Activated T-helper 1 cell treated with Interleukin-2 at 50 U/mL for 16 hours (primary cell): Measurements from ENCODE around the gene CCT7.
A peak's percentile ranks its signal among the peaks of the same experiment; 100 is the strongest.

Source experiments
- DNase-seq: peaks from one replicate; pipeline ENCODE4 v3.0.0-alpha.2; 2020; ENCODE audit warnings: low read depth

The CCT7 gene

GRCh38 chr2:73225513-73226360, 8.4 kb upstream of the CCT7 start:
- no peak for DNase-seq

- no peak for DNase-seq
These were observed 7.0 kb upstream of the CCT7 start for GRCh38 chr2:73227086-73227485.

GRCh38 chr2:73228631-73229030, 5.5 kb upstream of the CCT7 start:
- no peak for DNase-seq

- DNase-seq, result no peak
These were observed 1.5 kb upstream of the CCT7 start for GRCh38 chr2:73232403-73233153.

GRCh38 chr2:73233154-73233931, 765 bp upstream of the CCT7 start, which contains the start of gene PRADC1:
Gene PRADC1, minus strand, starts transcription at chr2:73233239. Its CDS starts 79 bp downstream, at chr2:73233160.
- DNase-seq, result peak; percentile 88

GRCh38 chr2:73235315-73236028, 1.4 kb downstream of the CCT7 start:
- no peak for DNase-seq

- no peak for DNase-seq
These were observed 3.1 kb downstream of the CCT7 start for GRCh38 chr2:73237168-73237567.

- no peak for DNase-seq
These were observed 4.0 kb downstream of the CCT7 start for GRCh38 chr2:73238149-73238548.

- no peak for DNase-seq
These were observed 4.9 kb downstream of the CCT7 start for GRCh38 chr2:73238976-73239375.

GRCh38 chr2:73239776-73240175, 5.7 kb downstream of the CCT7 start:
- no peak for DNase-seq

- DNase-seq, result no peak
These were observed 9.9 kb downstream of the CCT7 start for GRCh38 chr2:73243884-73244570.

GRCh38 chr2:73244580-73244979, 10.5 kb downstream of the CCT7 start:
- DNase-seq, result no peak

- no peak for DNase-seq
These were observed 12.7 kb downstream of the CCT7 start for GRCh38 chr2:73246850-73247249.

GRCh38 chr2:73249636-73250035, 15.5 kb downstream of the CCT7 start:
- no peak for DNase-seq

- no peak for DNase-seq
These were observed 17.1 kb downstream of the CCT7 start for GRCh38 chr2:73250872-73251846.

- no peak for DNase-seq
These were observed 18.3 kb downstream of the CCT7 start for GRCh38 chr2:73252238-73253027.

- no peak for DNase-seq
These were observed 19.3 kb downstream of the CCT7 start for GRCh38 chr2:73253400-73253799.

GRCh38 chr2:73253901-73254300, 19.8 kb downstream of the CCT7 start:
- no peak for DNase-seq

GRCh38 chr2:73254343-73255006, 20.4 kb downstream of the CCT7 start:
- no peak for DNase-seq
